EL (cell line): ENCODE results near the gene RIPOR3.
"Not testable (repeated sequence)": the region's sequence is repeated elsewhere in the genome, so short reads cannot be mapped to it uniquely, and the experiment has no call there.

Experiments
- DNase-seq: peaks from one replicate; pipeline ENCODE4 v3.0.0-alpha.2; 2016

Gene RIPOR3

DNA sequence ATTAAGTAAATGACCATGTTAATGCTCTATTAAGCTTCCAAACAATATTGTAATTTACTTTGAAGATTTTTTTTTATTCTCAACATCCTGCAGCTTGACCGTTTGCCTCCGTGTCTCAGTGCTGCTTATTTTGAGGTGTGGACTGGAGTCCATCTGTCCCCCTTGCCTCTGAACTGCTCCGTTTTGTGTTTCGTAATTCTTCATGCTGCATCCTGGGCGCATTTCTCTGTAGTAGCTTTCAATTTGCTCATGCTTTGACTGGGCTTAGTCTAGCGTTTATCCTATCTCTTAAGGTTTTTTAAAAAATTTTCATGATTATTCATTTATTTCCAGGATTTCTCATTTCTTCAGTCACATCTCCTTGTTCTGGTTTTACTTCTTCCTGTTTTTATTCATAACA is 143.4 kb downstream of the RIPOR3 start:
- DNase-seq: no peak

DNA sequence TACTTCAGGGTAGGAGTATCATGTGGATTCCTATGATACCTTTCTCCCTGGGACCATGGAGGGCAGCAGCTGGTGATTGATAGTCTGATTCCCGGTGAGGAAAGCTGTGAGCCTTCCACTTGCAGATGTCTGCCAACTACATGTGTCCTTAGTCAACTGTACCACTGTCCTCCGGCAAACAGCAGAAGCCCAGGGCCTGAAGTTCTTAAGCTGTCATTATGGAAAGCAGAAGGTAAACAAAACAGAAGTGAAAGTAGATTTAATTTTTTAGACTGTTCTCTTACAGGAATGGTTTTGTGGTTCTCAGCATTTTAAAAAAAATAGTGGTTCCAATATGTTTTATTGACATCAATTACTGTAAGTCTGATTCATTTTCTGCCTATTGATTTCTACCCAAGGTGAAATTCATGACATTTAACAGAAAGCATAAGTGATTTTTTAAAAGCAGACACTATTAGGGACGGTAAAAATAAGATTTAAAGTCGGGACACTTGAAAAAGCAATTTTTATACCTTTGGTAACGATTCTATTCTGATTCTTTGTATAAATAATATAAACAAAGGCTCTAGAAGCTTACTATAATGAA is 144.5 kb downstream of the RIPOR3 start:
- DNase-seq: no peak

- DNase-seq: no peak
Observed at GRCh38 chr20:50545126-50545525, 146.2 kb downstream of the RIPOR3 start.

- DNase-seq: no peak
Observed at GRCh38 chr20:50543326-50543725, 148.0 kb downstream of the RIPOR3 start.

GRCh38 chr20:50541606-50542041 is 149.7 kb downstream of the RIPOR3 start:
- no peak for DNase-seq

GRCh38 chr20:50540620-50541605 is 150.4 kb downstream of the RIPOR3 start:
- peak; percentile 97 for DNase-seq

GRCh38 chr20:50539798-50540197 is 151.5 kb downstream of the RIPOR3 start:
- DNase-seq: not testable (repeated sequence)

DNA sequence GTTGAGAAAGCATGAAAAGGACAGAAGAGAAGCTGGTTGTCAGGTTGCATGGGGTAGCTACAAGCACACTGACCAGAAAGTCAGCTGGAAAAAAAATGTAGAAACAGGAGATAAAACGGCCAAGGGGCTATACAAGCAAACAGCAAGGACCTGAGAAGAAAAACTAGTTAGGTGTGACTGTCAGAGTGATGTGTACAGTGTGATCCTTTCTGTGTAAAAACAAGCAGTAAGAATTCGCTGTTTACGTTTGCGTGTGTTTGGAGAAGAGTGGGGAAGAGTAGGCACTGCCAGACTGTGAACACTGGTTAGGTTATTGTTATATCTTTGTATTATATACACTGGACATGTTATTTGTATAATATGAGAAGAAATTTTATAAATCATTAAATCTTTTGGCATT is 153.1 kb downstream of the RIPOR3 start:
- DNase-seq: no peak

- DNase-seq: no peak
Observed at GRCh38 chr20:50537546-50538201, 153.7 kb downstream of the RIPOR3 start.

GRCh38 chr20:50536333-50536732 is 155.0 kb downstream of the RIPOR3 start:
- DNase-seq: no peak
